Parathyroid adenoma (tissue), 2 donors: ENCODE results near the gene PARD3B.

Experiments used
- H2AFZ ChIP-seq: fragments of 300-600 bp; sonication (generic); one replicate; pipeline ENCODE4 v1.7.0; 2017; ENCODE audit warnings: antibody characterized with exemption, mild to moderate bottlenecking
- H3K27ac ChIP-seq: fragments of 300-600 bp; sonication (generic); one replicate; pipeline ENCODE4 v1.7.0; 2017
- H3K27me3 ChIP-seq: fragments of 300-600 bp; sonication (generic); one replicate; pipeline ENCODE4 v1.7.0; 2017; ENCODE audit warnings: low read length; ENCODE audit not compliant: control insufficient read depth, insufficient read depth
- H3K36me3 ChIP-seq: fragments of 300-600 bp; sonication (generic); one replicate; pipeline ENCODE4 v1.7.0; 2017; ENCODE audit warnings: low read length; ENCODE audit not compliant: control insufficient read depth, insufficient read depth
- H3K4me1 ChIP-seq: fragments of 300-600 bp; sonication (generic); one replicate; pipeline ENCODE4 v1.7.0; 2017; ENCODE audit warnings: control low read depth
- H3K4me2 ChIP-seq: fragments of 300-600 bp; sonication (generic); one replicate; pipeline ENCODE4 v1.7.0; 2017; ENCODE audit warnings: low read length
- H3K4me3 ChIP-seq: fragments of 300-600 bp; sonication (generic); one replicate; pipeline ENCODE4 v1.7.0; 2017; ENCODE audit warnings: low read depth, low read length
- H3K79me2 ChIP-seq: fragments of 300-600 bp; sonication (generic); one replicate; pipeline ENCODE4 v1.7.0; 2017; ENCODE audit warnings: control low read depth
- H3K9ac ChIP-seq: fragments of 300-600 bp; sonication (generic); one replicate; pipeline ENCODE4 v1.7.0; 2017; ENCODE audit warnings: mild to moderate bottlenecking
- H3K9me3 ChIP-seq: fragments of 300-600 bp; sonication (generic); one replicate; pipeline ENCODE4 v1.7.0; 2017; ENCODE audit warnings: low read length; ENCODE audit not compliant: control insufficient read depth
- TF ChIP-seq, protein P1 (sequence below): fragments of 300-600 bp; sonication (generic); IDR thresholded peaks from one replicate; pipeline ENCODE4 v1.7.0; 2017; ENCODE audit warnings: antibody characterized with exemption, mild to moderate bottlenecking
- donor health status: primary hyperparathyroidism.

The PARD3B gene

DNA sequence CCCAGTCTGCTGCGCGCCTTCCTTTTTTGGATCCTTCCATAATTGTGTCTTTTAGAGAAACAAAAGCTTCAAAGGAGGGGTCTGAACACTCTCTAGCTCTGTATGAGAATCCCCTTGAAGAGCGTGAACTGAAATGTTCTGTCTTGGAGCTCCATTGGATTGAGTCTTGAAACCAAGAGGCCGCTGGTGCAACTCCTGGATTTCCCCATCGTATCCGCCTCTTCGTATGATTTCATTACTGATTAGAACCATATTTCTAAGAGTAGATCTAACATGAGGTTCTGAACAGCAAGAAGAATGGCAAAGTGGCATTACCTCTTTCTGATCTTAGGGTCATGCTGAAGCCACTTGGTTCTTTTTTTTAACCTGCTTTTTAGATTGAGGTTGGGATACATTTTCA is 1105.7 kb downstream of the PARD3B start:
- H3K9ac ChIP-seq = no peak overlapping the region

DNA sequence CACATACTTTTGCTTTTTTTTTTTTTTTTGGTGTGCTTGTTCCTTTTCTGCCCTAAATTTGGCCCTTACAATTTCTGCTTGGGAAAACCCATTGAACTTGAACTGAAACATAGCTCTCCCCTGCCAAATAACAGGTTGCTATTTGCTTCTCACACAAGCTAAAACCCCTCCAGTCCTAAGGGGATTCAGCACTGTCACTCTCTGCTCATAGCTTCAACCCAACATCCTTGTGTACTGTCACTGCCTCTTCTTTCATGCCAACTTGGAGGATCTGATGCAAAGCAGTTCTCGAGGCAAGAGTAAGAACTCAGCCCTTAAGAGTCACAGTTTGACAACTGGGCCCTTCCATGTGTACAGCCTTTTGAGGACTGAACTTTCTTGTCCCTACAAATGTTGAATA is 1106.4 kb downstream of the PARD3B start:
- H3K9me3 ChIP-seq = no peaks in the 10 kb centered on the region
- TF ChIP-seq, protein P1, sequence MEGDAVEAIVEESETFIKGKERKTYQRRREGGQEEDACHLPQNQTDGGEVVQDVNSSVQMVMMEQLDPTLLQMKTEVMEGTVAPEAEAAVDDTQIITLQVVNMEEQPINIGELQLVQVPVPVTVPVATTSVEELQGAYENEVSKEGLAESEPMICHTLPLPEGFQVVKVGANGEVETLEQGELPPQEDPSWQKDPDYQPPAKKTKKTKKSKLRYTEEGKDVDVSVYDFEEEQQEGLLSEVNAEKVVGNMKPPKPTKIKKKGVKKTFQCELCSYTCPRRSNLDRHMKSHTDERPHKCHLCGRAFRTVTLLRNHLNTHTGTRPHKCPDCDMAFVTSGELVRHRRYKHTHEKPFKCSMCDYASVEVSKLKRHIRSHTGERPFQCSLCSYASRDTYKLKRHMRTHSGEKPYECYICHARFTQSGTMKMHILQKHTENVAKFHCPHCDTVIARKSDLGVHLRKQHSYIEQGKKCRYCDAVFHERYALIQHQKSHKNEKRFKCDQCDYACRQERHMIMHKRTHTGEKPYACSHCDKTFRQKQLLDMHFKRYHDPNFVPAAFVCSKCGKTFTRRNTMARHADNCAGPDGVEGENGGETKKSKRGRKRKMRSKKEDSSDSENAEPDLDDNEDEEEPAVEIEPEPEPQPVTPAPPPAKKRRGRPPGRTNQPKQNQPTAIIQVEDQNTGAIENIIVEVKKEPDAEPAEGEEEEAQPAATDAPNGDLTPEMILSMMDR = no peak
- no peak overlapping the region for H3K4me2 ChIP-seq
- no peak overlapping the region for H3K27ac ChIP-seq
- no peaks in the 10 kb centered on the region for H3K36me3 ChIP-seq
- H3K9ac ChIP-seq = no peak overlapping the region
- no peaks in the 10 kb centered on the region for H3K27me3 ChIP-seq
- no peaks in the 10 kb centered on the region for H3K4me1 ChIP-seq
- H3K79me2 ChIP-seq = no peaks in the 10 kb centered on the region
- H2AFZ ChIP-seq = no peak overlapping the region
- H3K4me3 ChIP-seq = no peak overlapping the region

More for the DNA sequence above, 1105.7 kb downstream of the PARD3B start:
- H3K79me2 ChIP-seq = no peaks in the 10 kb centered on the region
- no peaks in the 10 kb centered on the region for H3K27me3 ChIP-seq
- H2AFZ ChIP-seq = no peak overlapping the region
- no peaks in the 10 kb centered on the region for H3K36me3 ChIP-seq
- H3K27ac ChIP-seq = no peak overlapping the region
- H3K4me2 ChIP-seq = no peak overlapping the region
- no peak overlapping the region for H3K4me3 ChIP-seq
- H3K9me3 ChIP-seq = no peaks in the 10 kb centered on the region
- H3K4me1 ChIP-seq = no peaks in the 10 kb centered on the region
- TF ChIP-seq, protein P1 = no peak

GRCh38 chr2:205654878-205655605 is 1109.8 kb downstream of the PARD3B start:
- TF ChIP-seq, protein P1 = no peak
- Histone ChIP-seq H3K27ac (no peak overlapping the region), H3K9ac (no peak overlapping the region), H3K4me1 (no peaks in the 10 kb centered on the region), H3K4me3 (no peak overlapping the region), H3K9me3 (no peaks in the 10 kb centered on the region), H3K79me2 (no peaks in the 10 kb centered on the region), H2AFZ (no peak overlapping the region), H3K36me3 (no peaks in the 10 kb centered on the region), H3K4me2 (no peak overlapping the region), H3K27me3 (no peaks in the 10 kb centered on the region)

DNA sequence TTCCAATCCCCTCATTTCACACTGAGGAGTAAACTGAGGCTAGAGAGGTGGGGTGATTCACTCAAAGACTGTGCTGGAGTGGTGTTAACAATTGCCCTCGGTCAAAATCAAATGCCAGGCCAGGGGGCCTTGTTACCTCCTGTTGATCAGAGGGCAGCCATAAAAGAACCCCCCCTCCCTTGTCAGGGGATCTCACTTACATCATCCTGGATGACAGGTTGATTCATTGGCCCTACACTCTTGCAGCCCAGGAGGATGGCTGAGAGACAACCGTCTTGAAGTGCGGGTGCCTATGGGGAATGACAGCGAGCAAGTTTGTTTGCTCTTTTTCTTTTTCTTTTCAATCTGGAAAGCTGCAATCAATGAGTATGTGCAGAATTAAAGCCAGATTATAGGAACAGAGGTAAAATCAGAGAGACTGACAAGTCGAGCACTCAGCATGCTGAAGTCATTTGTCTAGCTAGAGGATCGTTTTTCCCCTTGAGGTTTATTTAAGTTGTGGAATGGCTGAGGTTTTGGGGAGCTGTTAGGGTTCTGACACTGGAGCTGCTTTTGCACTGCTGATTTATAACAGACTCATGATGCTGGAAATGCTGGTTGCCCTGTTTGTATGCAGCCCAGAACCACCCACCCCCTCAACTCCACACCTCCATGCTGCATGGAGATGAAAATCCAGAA is 1110.6 kb downstream of the PARD3B start:
- H3K79me2 ChIP-seq = no peaks in the 10 kb centered on the region
- no peaks in the 10 kb centered on the region for H3K27me3 ChIP-seq
- no peaks in the 10 kb centered on the region for H3K9me3 ChIP-seq
- no peak overlapping the region for H3K27ac ChIP-seq
- TF ChIP-seq, protein P1 = no peak
- H3K36me3 ChIP-seq = no peaks in the 10 kb centered on the region
- H3K4me2 ChIP-seq = no peak overlapping the region
- no peak overlapping the region for H2AFZ ChIP-seq
- no peak overlapping the region for H3K4me3 ChIP-seq
- no peaks in the 10 kb centered on the region for H3K4me1 ChIP-seq
- no peak overlapping the region for H3K9ac ChIP-seq

DNA sequence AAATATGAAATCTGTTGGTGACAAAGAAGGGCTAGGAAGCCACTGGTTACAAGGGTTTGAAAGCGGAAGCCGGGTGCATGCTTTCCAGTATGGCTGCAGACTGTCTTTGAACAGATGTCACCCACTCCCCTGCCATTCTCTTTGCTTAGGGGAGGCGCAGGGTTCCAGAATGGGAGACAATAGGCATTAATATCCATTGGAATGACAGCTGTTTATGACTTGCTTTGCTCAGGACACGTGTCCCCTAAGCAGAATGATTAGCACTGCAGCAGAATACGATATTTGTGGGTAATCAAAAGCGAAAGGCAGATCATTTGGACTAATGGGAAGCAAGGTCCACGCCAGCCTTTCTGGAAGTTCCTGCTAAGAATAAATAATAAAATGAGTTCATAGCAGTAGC is 1111.2 kb downstream of the PARD3B start:
- H3K9me3 ChIP-seq = no peaks in the 10 kb centered on the region
- no peak overlapping the region for H2AFZ ChIP-seq
- no peaks in the 10 kb centered on the region for H3K79me2 ChIP-seq
- TF ChIP-seq, protein P1 = no peak
- H3K9ac ChIP-seq = no peak overlapping the region
- no peaks in the 10 kb centered on the region for H3K4me1 ChIP-seq
- H3K27me3 ChIP-seq = no peaks in the 10 kb centered on the region
- no peaks in the 10 kb centered on the region for H3K36me3 ChIP-seq
- H3K4me2 ChIP-seq = no peak overlapping the region
- no peak overlapping the region for H3K4me3 ChIP-seq
- H3K27ac ChIP-seq = no peak overlapping the region
